GM19328 (cell line): ENCODE data around the gene PIP4K2C.
"Not testable (repeated sequence)": the region's sequence is repeated elsewhere in the genome, so short reads cannot be mapped to it uniquely, and the experiment has no call there.

Experiments
- ATAC-seq: cut with Tn5 transposase; IDR thresholded peaks from one replicate; pipeline ENCODE4 v1.9.1; 2021; ENCODE audit warnings: mild to moderate bottlenecking, moderate library complexity; ENCODE audit not compliant: unreplicated experiment

Gene PIP4K2C

GRCh38 chr12:57584050-57584449, 6.9 kb upstream of the PIP4K2C start:
- ATAC-seq: no peak

DNA sequence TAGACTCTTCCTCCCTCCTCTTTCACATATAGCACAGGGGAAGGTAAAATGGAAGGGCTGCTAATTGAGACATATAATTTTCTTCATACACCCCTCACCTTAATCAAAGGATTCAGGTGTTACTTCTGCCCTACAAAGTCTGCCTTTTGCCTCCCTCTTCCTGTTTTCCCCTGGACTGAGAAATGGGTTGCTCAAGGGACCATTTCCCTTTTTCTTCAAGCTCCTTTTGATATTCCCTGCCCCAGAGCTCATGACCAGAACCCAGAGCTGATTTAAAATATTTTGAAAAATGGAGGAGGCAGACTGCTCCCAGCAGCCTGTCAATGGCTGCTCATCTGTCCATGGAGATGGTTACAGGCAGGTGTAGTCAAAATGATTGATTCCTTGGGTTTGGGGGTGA, 6.3 kb upstream of the PIP4K2C start:
- ATAC-seq: no peak

- no peak for ATAC-seq
Measured at GRCh38 chr12:57585156-57585555, 5.8 kb upstream of the PIP4K2C start.

- no peak for ATAC-seq
Measured at GRCh38 chr12:57586128-57586527, 4.9 kb upstream of the PIP4K2C start.

DNA sequence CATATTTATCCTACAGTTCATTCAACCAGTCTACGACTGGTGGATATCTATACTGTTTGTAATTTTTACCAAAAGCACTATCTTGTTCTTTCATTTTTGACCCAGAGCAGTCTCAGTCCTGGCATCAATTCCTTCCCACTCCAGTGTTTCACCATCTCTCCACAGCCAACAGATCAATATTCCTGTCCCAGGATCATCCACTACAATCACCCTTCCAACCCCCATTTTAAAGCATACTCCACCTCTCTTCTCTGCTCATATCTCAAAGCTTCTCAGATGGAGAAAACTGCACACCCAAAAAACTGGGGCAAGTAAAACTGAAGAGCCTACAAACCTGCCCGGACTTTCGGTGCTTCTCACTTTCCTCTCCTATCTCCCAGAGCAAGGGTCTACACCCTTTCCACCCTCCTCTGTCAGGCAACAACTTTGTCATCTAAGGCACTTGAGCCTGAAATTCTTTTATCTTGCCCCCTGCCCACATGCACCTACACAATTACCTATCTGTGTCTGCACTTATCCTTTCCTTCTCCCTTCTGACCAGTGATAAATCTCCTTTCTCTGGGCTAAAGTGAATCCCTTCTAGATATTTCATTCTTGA, 4.1 kb upstream of the PIP4K2C start:
- no peak for ATAC-seq

DNA sequence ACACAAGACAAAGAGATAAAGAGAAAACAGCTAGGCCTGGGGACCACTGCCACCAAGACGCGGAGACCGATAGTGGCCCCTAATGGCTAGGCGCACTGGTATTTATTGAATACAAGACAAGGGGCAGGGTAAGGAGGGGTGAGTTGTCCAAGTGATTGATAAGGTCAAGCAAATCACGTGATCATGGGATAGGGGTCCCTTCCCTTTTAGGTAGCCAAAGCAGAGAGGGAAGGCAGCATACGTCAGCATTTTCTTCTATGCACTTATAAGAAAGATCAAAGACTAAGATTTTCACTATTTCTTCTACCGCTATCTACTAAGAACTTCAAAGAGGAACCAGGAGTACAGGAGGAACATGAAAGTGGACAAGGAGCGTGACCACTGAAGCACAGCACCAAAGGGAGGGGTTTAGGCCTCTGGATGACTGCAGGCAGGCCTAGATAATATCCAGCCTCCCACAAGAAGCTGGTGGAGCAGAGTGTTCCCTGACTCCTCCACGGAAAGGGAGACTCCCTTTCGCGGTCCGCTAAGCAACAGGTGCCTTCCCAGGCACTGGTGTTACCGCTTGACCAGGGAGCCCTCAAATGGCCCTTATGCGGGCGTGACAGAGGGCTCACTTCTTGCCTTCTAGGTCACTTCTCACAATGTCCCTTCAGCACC, 1.9 kb upstream of the PIP4K2C start:
- not testable (repeated sequence) for ATAC-seq

DNA sequence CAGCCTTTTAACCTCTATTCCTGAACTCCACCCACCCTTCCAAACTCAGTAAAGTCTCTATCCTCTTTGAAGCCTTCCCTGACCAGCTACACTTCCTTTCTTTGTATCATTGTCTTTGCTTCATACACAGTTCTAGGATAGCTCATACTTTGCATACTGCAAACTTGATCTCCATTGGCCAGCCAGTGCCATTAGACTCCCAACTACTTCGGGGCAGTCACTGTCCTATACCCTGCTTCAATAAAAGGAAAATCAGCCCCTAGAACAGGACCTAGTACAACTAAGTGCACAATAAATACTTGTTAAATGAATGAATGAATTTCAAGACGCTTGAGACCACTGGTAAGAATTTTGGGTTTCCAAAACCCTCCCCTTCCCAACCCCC, 521 bp upstream of the PIP4K2C start:
- ATAC-seq: no peak

GRCh38 chr12:57591782-57592325, 862 bp downstream of the PIP4K2C start:
- no peak for ATAC-seq

DNA sequence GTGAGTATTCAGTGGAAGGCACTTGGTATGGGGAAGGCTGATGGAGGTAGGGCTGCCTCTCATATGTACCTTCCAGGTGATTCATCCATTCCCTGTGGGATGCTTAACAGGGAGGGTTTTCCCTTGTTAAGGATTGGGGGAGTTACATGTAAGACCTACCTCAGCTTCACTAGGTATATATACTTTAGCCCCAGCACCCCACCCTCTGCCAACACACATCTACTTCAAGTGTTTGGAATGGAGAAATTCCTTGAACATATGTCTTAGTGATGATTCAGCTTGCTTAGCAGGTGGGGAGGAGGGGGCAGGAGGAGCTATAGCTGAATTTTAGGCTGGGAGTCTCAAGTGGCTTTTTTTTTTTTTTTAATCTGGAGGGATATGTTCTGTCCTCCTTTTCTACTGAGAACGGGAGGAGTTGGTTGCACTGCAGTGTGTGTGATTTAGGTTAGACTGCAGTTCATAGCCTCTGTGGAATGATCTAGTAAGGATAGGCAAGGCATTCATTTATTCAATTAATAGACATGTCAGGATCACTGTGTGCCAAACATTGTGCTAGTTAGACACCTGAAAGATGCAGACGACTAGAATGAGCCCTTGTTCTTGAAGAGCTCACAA, 1.7 kb downstream of the PIP4K2C start:
- ATAC-seq: no peak

DNA sequence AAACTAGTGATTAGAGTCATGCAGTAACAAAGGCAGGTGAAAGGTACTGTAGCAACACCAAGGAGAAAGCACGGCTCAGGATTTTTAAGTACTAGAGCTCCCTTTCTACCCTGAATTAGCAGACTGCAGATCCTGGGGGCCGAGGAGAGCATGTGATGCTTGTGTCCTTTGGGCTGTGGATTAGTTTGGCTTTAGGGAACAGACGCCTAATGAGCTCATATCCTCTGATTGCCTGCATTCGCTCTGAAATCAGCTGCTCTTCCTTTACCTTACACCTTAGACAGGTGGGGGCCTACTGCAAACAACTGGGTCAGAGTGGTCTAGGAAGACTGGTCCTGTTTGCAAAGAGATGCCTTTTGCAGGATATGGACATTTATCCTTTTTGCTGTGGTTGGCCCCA, 2.2 kb downstream of the PIP4K2C start:
- no peak for ATAC-seq

DNA sequence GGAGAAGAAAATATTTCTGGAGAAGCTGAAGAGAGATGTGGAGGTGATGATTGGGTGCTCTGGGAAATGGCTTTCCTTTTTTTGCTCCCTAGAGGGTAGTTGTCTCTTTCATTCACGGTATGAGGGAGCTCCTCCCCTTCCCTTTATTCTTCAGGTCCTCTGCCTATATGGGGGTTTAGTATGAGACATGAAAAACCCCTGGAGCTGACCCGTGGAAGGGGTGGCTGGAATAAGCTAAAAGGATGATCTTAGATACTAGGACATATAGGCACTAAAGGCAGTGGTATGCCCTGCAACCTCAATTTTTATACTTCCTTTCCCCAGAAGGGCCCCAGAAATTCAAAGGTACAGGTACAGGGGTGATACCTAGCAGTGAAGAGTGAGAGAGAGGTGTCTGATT, 9.4 kb downstream of the PIP4K2C start:
- no peak for ATAC-seq

GRCh38 chr12:57602544-57602943, 11.6 kb downstream of the PIP4K2C start:
- ATAC-seq: no peak

DNA sequence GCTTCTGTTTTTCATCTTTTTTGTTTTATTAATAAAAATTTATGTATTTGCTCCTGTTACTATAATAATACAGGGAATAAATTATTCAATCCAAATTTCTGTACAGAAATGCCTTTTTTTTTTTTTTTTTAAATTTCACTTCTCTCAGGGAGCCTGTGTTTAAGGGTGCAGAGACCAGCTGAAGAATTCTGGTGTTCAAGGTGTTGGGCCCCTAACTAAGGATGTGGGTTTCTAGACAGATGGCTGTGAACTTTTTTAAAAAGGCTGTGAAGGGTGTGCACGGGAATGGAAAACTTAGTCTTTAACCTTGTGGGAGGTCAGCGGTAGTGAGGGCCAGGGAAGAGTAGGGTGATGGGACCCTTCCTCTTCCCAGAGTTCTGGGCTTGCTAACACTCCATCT, 12.3 kb downstream of the PIP4K2C start:
- no peak for ATAC-seq

- ATAC-seq: no peak
Measured at GRCh38 chr12:57603815-57604453, 12.9 kb downstream of the PIP4K2C start.

GRCh38 chr12:57604454-57604991, 13.5 kb downstream of the PIP4K2C start, which contains the start of gene DTX3:
TSS of gene DTX3 (plus strand) at chr12:57604824. CDS start at chr12:57606518, 1,694 bp downstream.
- no peak for ATAC-seq

DNA sequence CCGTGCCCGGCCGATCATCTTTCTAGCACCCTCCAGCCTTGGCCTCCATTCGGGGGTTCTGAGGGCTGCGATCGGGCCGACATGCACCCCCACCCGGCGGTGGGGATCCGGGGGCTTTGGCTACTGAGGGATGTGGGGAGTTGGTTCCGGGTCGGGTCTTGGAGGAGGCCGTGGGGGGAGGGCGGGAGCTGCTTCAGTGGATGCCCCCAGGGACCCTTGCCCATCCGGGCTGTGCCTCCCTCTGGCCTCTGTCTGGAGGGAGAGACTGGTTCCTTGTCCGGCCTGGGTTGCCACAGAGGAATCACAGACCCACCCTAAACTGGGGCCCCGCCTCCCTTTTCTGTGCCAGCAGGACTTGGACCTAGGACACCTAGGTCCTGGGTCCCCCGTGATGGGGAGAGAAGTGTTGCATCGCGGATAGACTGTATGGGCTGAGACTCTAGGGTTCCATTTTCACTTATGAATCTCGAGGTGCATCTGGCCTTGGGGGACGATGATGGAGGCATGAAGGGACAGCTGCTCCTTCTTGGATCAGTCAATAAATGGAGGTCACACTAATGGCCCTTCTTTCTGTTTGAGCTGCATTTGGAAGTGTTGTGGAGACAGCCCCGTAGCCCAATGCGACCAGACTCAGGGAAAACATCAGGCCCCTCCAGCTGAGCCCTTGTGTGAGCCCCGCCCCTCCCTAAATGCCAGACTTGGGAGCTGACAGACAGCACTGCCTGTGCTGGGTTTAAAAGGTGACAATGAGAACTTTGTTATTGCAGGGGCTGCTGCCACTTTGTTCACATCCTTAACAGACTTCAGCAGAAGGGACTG, 14.2 kb downstream of the PIP4K2C start:
- ATAC-seq: no peak

- ATAC-seq: no peak
Measured at GRCh38 chr12:57605811-57606311, 14.9 kb downstream of the PIP4K2C start.

GRCh38 chr12:57606399-57606798, 15.4 kb downstream of the PIP4K2C start:
- no peak for ATAC-seq

DNA sequence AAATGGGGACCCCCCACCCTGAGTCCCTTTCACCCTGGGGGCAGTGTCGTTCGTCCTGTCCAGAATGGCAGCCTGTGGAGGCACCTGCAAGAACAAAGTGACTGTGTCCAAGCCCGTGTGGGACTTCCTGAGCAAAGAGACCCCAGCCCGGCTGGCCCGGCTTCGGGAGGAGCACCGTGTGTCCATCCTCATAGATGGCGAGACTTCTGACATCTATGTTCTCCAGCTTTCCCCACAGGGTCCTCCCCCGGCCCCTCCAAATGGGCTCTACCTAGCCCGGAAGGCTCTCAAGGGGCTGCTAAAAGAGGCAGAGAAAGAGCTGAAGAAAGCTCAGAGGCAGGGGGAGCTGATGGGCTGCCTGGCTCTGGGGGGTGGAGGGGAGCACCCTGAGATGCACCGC, 15.8 kb downstream of the PIP4K2C start:
- ATAC-seq: no peak

DNA sequence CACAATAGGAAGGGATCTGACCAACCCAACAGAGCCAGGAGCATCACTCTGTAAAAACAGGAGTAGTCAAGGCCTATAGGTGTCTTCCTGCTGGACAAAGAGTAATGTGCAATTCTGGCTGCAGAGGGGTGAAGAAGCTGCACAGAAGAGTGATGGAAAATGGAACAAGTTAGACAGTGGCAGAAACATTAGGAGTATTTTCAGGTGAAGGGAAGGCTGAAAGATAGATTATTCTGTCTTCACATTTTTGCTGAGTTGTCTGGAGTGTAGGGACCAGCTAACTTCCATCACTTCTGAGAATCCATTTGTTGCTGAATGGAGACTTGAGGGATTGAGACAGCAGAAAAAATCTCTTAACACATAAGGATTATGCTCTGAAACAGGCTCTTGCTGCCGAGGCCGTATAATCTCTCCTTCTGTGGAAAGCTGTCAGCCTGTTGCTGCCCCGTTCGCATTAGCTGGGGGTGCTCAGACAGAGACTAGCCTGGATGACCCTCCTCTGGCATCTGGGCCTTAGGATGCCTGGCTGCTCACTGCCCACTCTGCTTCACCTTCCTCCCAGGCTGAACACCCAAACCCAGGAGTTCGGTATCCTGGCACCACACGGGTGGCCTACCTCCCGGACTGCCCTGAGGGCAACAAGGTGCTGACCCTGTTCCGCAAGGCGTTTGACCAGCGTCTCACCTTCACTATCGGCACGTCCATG, 17.1 kb downstream of the PIP4K2C start:
- no peak for ATAC-seq
